ENCODE data around the gene RIPPLY1.
"Not testable (repeated sequence)": the region's sequence is repeated elsewhere in the genome, so short reads cannot be mapped to it uniquely, and the experiment has no call there.

The RIPPLY1 gene

GRCh38 chrX:106906361-106906760, 3.2 kb upstream of the RIPPLY1 start:
- no peak for DNase-seq (ENCODE audit: low read depth)

GRCh38 chrX:106905064-106905708, 2.0 kb upstream of the RIPPLY1 start:
- DNase-seq (ENCODE audit: low read depth): no peak

- no peak for DNase-seq (ENCODE audit: low read depth)
Measured at GRCh38 chrX:106903856-106904528, 851 bp upstream of the RIPPLY1 start.

GRCh38 chrX:106902684-106903083, 457 bp downstream of the RIPPLY1 start:
- no peak for DNase-seq (ENCODE audit: low read depth)

GRCh38 chrX:106901781-106902219, 1.3 kb downstream of the RIPPLY1 start:
- DNase-seq (ENCODE audit: low read depth): no peak

GRCh38 chrX:106901341-106901740, 1.8 kb downstream of the RIPPLY1 start:
- no peak for DNase-seq (ENCODE audit: low read depth)

GRCh38 chrX:106899841-106900240, 3.3 kb downstream of the RIPPLY1 start:
- DNase-seq (ENCODE audit: low read depth): no peak

GRCh38 chrX:106899276-106899675, 3.9 kb downstream of the RIPPLY1 start:
- no peak for DNase-seq (ENCODE audit: low read depth)

- no peak for DNase-seq (ENCODE audit: low read depth)
Measured at GRCh38 chrX:106898462-106898861, 4.7 kb downstream of the RIPPLY1 start.

- no peak for DNase-seq (ENCODE audit: low read depth)
Measured at GRCh38 chrX:106897259-106897658, 5.9 kb downstream of the RIPPLY1 start.

- no peak for DNase-seq (ENCODE audit: low read depth)
Measured at GRCh38 chrX:106894978-106895452, 8.1 kb downstream of the RIPPLY1 start.

GRCh38 chrX:106894392-106894909, 8.7 kb downstream of the RIPPLY1 start:
- no peak for DNase-seq (ENCODE audit: low read depth)

GRCh38 chrX:106891762-106892460, 11.2 kb downstream of the RIPPLY1 start:
- no peak for DNase-seq (ENCODE audit: low read depth)

- no peak for DNase-seq (ENCODE audit: low read depth)
Measured at GRCh38 chrX:106889468-106889867, 13.7 kb downstream of the RIPPLY1 start.

- DNase-seq (ENCODE audit: low read depth): no peak
Measured at GRCh38 chrX:106875151-106875550, 28.0 kb downstream of the RIPPLY1 start.

GRCh38 chrX:106874075-106874474, 29.1 kb downstream of the RIPPLY1 start:
- DNase-seq (ENCODE audit: low read depth): no peak

GRCh38 chrX:106872796-106873195, 30.3 kb downstream of the RIPPLY1 start:
- DNase-seq (ENCODE audit: low read depth): not testable (repeated sequence)

GRCh38 chrX:106863697-106864096, 39.4 kb downstream of the RIPPLY1 start:
- DNase-seq (ENCODE audit: low read depth): no peak

- no peak for DNase-seq (ENCODE audit: low read depth)
Measured at GRCh38 chrX:106862972-106863688, 40.0 kb downstream of the RIPPLY1 start.

Data from activated gamma-delta T cell treated with anti-CD3 and anti-CD28 coated beads, Interleukin-2, amount 50 U/mL, for 16 hours (primary cell).